ENCODE results near the gene PTPRT. TPM values are rescaled to one million over a fixed set of nuclear protein-coding genes. Genes with fewer than 3 reads are reported as not detected.

PTPRT gene
- total and polyA plus RNA-seq, 2 donors (not counting 1 experiment from before 2014, with no cell fraction given): not detected

DNA sequence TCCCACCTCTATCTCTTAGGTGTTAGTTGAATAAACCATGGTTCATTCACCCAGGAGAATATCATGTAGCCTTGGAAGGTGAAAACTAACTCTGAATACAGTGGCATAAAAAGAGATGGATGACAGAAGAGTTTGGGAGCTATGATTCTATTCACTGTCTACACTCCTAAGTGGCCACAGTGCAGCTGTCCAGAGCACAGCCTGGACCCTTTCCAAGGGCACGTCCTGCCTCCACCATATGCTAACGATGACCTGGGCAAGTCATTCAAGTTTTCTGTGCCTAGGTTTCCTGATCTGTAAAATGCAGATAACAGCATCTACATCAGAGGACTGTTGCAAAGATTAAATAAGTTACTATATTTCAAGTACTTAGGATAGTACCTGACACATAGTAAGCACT lies 314.1 kb downstream of the PTPRT start:
- no peaks in the 10 kb centered on the region for H3K9me3 ChIP-seq (ENCODE audit: control insufficient read depth, insufficient read depth, low read depth, low read length)
- no peak for TF ChIP-seq EZH2 (IDR thresholded peaks at IDR 0.05; ENCODE audit: low read length, missing control alignments)
- TF ChIP-seq, protein P1, sequence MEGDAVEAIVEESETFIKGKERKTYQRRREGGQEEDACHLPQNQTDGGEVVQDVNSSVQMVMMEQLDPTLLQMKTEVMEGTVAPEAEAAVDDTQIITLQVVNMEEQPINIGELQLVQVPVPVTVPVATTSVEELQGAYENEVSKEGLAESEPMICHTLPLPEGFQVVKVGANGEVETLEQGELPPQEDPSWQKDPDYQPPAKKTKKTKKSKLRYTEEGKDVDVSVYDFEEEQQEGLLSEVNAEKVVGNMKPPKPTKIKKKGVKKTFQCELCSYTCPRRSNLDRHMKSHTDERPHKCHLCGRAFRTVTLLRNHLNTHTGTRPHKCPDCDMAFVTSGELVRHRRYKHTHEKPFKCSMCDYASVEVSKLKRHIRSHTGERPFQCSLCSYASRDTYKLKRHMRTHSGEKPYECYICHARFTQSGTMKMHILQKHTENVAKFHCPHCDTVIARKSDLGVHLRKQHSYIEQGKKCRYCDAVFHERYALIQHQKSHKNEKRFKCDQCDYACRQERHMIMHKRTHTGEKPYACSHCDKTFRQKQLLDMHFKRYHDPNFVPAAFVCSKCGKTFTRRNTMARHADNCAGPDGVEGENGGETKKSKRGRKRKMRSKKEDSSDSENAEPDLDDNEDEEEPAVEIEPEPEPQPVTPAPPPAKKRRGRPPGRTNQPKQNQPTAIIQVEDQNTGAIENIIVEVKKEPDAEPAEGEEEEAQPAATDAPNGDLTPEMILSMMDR (conservative IDR thresholded peaks at IDR 0.05 in 1 of 2, IDR thresholded peaks at IDR 0.05 in 1 of 2; ENCODE audit: low read depth in 1 of 2, low read length in 2 of 2): no peak

DNA sequence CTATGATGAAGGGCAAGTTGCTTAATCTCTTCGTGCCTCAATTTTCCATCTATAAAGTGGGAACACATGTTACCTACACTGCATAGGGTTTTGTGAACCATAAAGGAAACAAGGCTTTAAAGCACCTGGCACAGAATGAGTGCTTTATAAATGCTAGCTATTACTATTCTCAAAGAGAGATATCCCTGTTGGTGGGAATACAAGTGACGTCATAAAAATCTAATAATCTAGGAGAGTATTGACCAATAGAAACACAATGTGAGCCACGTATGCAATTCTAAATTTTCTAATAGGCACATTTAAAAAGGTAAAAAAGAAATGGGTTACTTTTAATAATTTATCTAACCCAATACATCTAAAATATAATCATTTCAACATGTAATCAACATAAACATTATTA lies 316.4 kb downstream of the PTPRT start:
- H4K20me1 ChIP-seq (ENCODE audit: control insufficient read depth, extremely low read depth, insufficient read depth, low read length): no peaks in the 10 kb centered on the region
- H3K79me2 ChIP-seq (ENCODE audit: control insufficient read depth, insufficient read depth, low read length): no peaks in the 10 kb centered on the region

More for the DNA sequence above, 314.1 kb downstream of the PTPRT start:
- Histone ChIP-seq H2AFZ (ENCODE audit: low read length) (no peak overlapping the region), H3K4me1 (ENCODE audit: control insufficient read depth, extremely low read depth, insufficient read depth, low read length) (no peaks in the 10 kb centered on the region), H4K20me1 (ENCODE audit: control insufficient read depth, extremely low read depth, insufficient read depth, low read length) (no peaks in the 10 kb centered on the region), H3K4me3 (replicated peaks in 1 of 4; ENCODE audit: control extremely low read depth in 1 of 4, insufficient read depth in 1 of 4, low read depth in 3 of 4, low read length in 4 of 4) (no peak overlapping the region), H3K36me3 (ENCODE audit: control insufficient read depth, insufficient read depth, low read length) (no peaks in the 10 kb centered on the region), H3K27ac (ENCODE audit: insufficient read depth, low read length) (no peak overlapping the region), H3K9ac (ENCODE audit: insufficient read depth, low read length) (no peak overlapping the region), H3K79me2 (ENCODE audit: control insufficient read depth, insufficient read depth, low read length) (no peaks in the 10 kb centered on the region), H3K4me2 (ENCODE audit: extremely low read depth, insufficient read depth, low read length) (no peak overlapping the region), H3K27me3 (ENCODE audit: control insufficient read depth, insufficient read depth, low read length) (no peaks in the 10 kb centered on the region)
- no peak for DNase-seq (ENCODE audit: low read depth in 2 of 2)

DNA sequence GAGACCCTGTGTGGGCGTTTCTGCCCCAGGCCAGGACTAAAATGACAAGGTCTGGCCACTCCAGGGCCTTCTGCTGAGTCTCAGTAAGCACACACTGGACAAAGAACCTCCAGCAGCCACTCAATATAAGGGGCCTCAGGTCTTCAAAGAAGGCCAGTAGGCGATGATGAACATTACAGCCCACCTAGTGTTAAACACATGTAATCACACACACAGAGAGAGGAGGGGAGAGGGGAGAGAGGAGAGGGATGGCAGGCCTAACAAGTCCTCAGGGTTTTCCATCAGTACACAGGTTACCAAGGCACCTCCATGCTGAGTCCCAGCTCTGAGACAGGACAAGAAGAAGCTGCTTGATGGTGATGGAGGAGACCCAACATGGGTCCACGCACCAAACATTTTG lies 325.6 kb downstream of the PTPRT start:
- H2AFZ ChIP-seq (ENCODE audit: low read length): no peak overlapping the region
- no peaks in the 10 kb centered on the region for H3K9me3 ChIP-seq (ENCODE audit: control insufficient read depth, insufficient read depth, low read depth, low read length)
- no peaks in the 10 kb centered on the region for H4K20me1 ChIP-seq (ENCODE audit: control insufficient read depth, extremely low read depth, insufficient read depth, low read length)
- H3K79me2 ChIP-seq (ENCODE audit: control insufficient read depth, insufficient read depth, low read length): no peaks in the 10 kb centered on the region
- DNase-seq (ENCODE audit: low read depth in 2 of 2): no peak
- no peaks in the 10 kb centered on the region for H3K36me3 ChIP-seq (ENCODE audit: control insufficient read depth, insufficient read depth, low read length)
- no peak overlapping the region for H3K4me2 ChIP-seq (ENCODE audit: extremely low read depth, insufficient read depth, low read length)
- no peak overlapping the region for H3K4me3 ChIP-seq (replicated peaks in 1 of 4; ENCODE audit: control extremely low read depth in 1 of 4, insufficient read depth in 1 of 4, low read depth in 3 of 4, low read length in 4 of 4)
- no peak overlapping the region for H3K9ac ChIP-seq (ENCODE audit: insufficient read depth, low read length)
- TF ChIP-seq EZH2 (IDR thresholded peaks at IDR 0.05; ENCODE audit: low read length, missing control alignments): no peak
- TF ChIP-seq, protein P1 (conservative IDR thresholded peaks at IDR 0.05 in 1 of 2, IDR thresholded peaks at IDR 0.05 in 1 of 2; ENCODE audit: low read depth in 1 of 2, low read length in 2 of 2): no peak
- no peaks in the 10 kb centered on the region for H3K27me3 ChIP-seq (ENCODE audit: control insufficient read depth, insufficient read depth, low read length)
- no peaks in the 10 kb centered on the region for H3K4me1 ChIP-seq (ENCODE audit: control insufficient read depth, extremely low read depth, insufficient read depth, low read length)
- no peak overlapping the region for H3K27ac ChIP-seq (ENCODE audit: insufficient read depth, low read length)

More for the DNA sequence above, 316.4 kb downstream of the PTPRT start:
- DNase-seq (ENCODE audit: low read depth in 2 of 2): no peak
- no peak overlapping the region for H2AFZ ChIP-seq (ENCODE audit: low read length)
- H3K9me3 ChIP-seq (ENCODE audit: control insufficient read depth, insufficient read depth, low read depth, low read length): no peaks in the 10 kb centered on the region
- H3K4me1 ChIP-seq (ENCODE audit: control insufficient read depth, extremely low read depth, insufficient read depth, low read length): no peaks in the 10 kb centered on the region
- no peak overlapping the region for H3K4me2 ChIP-seq (ENCODE audit: extremely low read depth, insufficient read depth, low read length)
- no peak overlapping the region for H3K9ac ChIP-seq (ENCODE audit: insufficient read depth, low read length)
- TF ChIP-seq EZH2 (IDR thresholded peaks at IDR 0.05; ENCODE audit: low read length, missing control alignments): no peak
- H3K27me3 ChIP-seq (ENCODE audit: control insufficient read depth, insufficient read depth, low read length): no peaks in the 10 kb centered on the region
- no peaks in the 10 kb centered on the region for H3K36me3 ChIP-seq (ENCODE audit: control insufficient read depth, insufficient read depth, low read length)
- H3K4me3 ChIP-seq (replicated peaks in 1 of 4; ENCODE audit: control extremely low read depth in 1 of 4, insufficient read depth in 1 of 4, low read depth in 3 of 4, low read length in 4 of 4): no peak overlapping the region
- H3K27ac ChIP-seq (ENCODE audit: insufficient read depth, low read length): no peak overlapping the region
